ENCODE data around the gene SRBD1.

Gene SRBD1, protein sequence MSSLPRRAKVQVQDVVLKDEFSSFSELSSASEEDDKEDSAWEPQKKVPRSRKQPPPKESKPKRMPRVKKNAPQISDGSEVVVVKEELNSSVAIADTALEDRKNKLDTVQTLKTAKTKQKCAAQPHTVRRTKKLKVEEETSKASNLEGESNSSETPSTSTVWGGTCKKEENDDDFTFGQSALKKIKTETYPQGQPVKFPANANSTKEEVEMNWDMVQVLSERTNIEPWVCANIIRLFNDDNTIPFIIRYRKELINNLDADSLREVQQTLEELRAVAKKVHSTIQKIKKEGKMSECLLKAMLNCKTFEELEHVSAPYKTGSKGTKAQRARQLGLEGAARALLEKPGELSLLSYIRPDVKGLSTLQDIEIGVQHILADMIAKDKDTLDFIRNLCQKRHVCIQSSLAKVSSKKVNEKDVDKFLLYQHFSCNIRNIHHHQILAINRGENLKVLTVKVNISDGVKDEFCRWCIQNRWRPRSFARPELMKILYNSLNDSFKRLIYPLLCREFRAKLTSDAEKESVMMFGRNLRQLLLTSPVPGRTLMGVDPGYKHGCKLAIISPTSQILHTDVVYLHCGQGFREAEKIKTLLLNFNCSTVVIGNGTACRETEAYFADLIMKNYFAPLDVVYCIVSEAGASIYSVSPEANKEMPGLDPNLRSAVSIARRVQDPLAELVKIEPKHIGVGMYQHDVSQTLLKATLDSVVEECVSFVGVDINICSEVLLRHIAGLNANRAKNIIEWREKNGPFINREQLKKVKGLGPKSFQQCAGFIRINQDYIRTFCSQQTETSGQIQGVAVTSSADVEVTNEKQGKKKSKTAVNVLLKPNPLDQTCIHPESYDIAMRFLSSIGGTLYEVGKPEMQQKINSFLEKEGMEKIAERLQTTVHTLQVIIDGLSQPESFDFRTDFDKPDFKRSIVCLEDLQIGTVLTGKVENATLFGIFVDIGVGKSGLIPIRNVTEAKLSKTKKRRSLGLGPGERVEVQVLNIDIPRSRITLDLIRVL

DNA sequence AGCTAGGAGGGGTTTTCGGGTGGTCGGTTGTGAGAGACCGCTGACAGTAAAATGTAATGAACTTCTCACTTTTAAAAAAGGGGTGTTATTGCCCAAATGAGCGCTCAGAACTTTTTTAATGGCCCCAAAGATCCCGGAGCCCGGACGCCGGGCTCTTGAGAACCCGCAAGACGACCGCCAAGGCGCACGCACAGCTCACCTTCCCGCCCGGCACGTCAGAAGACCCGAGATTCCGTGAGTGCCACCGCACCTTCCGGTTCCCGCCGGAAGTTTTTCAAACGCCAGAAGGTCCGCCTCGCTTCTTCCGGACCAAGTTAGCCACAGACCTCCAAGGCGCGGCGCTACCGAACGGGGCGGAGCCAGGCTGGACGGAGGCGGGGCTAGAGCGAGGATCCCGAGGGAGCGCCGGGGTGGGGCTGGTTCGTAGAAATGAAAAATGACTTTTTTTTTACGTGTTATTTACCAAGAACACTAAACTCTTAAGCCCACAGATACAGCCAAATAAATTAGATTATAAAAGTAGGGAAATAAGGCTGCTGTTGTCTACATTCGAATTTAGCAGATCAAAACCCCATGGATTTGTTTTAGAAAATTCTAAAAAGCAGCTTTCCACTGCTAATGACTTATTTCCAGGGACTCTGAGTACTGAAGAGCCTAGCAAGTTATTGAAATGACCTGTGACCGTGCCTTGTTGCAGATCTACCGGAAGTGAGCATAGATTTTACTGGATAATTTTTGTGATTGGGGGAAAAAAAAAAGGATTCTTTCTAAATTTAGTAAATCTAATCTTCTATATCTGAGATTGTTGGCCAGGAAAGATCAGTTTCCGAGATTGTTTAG is at the start of gene SRBD1:
SRBD1 (minus strand) TSS at position 248 of the 840 bp plus-strand sequence. CDS start 5,826 bp downstream, outside the sequence.
- peak; percentile 98 for DNase-seq

DNA sequence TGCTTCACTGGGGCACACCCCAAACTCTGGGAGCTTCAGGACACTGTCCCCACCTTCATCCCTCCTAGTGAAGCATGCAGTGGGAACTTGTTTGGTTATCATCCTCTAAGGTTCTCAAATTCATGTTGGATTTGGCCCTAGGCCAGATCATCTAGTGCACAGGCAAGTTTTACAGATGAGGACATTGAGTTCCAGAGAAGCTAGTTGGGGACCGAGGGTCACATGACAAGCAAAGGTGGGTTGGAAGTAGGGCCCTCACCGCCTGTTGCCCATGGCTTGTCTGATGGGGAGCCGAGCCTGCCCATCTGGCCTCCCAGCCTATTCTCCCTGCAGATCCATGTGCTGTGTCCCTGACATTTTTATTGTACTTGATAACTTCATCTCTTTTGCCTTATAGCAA is 43.2 kb upstream of the SRBD1 start:
- DNase-seq: no peak

DNA sequence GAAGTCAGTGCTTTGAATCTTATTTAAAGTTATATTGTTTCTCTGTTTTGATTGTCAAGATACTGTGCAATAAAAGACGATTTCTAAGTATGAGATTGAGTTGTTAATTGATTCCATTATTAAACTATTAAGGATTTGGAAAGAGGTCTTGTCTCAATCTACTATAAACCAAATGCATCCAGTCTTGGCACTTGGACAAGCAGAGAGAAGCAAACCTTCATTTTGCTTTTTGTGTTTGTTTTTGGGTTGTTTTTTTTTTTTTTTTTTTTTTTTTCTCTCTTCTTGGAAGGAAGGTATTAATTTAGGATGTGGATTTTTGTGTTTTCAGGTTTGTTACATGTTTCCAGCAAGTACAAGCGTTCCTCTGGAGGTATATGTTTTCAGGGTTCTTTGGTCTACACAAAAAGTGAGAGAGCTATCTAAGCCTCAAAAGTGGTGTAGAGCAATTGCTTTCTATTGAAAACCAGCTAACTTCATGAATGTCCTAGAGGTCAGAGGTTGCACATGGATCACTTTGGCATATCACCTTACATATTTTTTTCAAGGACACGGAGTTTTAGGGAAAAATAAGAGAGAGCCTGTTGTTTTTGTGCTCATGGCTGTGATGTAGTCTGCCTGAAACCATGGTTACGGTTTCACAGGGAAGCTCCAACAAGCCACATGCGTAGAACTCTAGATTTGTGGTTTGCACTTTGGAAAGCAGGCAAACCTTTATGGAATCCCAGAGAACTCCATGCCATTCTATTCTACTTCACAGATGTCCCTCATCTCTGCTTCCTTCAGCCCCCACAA is 42.3 kb upstream of the SRBD1 start:
- no peak for DNase-seq

DNA sequence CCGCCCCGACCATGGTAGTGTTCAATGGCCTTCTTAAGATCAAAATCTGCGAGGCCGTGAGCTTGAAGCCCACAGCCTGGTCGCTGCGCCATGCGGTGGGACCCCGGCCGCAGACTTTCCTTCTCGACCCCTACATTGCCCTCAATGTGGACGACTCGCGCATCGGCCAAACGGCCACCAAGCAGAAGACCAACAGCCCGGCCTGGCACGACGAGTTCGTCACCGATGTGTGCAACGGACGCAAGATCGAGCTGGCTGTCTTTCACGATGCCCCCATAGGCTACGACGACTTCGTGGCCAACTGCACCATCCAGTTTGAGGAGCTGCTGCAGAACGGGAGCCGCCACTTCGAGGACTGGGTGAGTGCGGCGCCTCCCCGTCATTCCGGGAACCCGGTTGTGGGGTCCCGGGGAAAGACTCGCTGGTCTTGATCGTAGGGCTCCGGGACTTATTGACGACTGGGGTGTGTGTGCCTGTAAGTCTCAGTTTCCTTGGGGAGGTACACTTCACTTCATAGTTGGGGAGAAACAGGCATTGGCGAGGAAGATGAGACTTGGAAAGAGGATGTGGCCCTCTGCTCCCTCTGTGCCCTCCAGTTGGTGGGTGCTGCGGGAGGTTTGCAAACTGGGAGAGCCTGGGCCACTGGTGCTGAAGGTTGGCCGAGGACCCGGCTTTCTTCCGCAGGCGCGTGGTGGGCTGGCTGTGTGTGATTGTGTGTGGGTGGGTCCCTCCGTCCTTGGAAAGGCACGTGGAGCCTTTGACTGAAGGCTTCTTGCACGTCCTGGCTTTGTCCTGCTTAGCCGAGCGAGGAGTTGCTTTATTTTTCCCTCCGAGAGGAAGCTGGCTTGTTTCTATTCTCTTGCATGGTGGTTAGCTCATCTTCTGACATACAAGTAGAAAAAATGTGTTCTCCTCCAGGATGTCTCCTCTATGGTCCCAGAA is 41.3 kb upstream of the SRBD1 start:
- DNase-seq: no peak

DNA sequence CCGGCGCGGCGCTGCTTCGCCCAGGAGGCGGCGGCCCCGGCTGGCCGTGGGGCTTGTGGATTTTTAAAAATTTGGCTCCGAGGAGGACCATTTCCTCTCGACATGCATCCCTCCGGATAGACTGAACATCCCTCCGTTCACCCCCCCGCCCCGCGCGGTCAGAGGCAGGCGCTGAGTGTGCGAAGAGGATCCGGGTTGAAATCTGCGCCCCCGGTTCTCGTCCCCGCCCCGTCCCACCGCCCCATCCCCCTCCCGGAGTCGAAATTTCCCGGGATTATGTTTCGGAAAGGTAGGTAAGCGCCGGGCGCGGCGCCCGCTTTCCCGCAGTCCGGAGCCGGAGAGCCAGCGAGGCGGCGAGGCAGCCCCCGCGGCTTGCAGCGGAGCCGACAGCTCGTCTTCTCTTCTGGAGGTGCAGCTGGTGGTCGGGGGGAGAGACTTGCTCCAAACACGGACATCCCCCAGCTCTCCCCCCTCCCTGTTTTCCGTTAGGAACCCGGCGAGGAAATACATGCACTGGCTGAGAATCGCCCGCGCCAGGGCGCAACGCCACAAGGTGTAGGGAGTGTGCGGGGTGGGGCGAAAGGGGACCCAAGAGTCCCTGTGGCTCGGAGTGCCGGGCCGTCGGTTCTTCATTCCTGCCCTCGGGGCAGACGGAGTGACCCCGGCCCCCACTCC is 40.5 kb upstream of the SRBD1 start, which contains the start of gene PRKCE:
PRKCE (plus strand) TSS at position 261 of the 675 bp plus-strand sequence.
- peak; percentile 39 for DNase-seq

DNA sequence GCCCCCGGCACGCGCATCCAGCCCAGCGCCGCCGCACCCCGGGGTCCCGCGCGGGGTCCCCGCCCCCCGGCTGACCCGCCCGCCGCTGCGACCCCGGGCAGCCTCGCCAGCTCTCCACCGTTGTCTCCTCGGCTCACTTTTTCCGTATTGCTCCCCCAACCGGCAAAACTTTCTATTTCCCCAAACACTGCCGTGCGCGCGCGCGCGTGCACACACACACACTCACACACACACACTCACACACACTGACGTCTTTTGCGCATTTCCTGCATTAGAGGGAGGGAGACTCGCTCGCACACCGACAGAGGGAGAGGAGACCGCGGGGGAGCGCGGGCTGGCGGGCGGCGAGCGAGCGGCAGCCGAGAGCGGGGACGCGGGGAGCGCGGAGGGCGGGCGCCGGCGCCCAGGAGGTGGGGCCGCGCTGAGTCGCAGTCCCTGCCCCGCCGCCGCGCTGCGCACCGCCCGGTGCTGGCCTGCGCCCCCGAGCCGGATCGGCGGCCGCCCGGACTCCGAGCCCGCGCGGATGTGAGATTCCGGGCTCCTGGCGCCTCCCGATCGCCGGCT is 39.9 kb upstream of the SRBD1 start:
- DNase-seq: peak; percentile 71

DNA sequence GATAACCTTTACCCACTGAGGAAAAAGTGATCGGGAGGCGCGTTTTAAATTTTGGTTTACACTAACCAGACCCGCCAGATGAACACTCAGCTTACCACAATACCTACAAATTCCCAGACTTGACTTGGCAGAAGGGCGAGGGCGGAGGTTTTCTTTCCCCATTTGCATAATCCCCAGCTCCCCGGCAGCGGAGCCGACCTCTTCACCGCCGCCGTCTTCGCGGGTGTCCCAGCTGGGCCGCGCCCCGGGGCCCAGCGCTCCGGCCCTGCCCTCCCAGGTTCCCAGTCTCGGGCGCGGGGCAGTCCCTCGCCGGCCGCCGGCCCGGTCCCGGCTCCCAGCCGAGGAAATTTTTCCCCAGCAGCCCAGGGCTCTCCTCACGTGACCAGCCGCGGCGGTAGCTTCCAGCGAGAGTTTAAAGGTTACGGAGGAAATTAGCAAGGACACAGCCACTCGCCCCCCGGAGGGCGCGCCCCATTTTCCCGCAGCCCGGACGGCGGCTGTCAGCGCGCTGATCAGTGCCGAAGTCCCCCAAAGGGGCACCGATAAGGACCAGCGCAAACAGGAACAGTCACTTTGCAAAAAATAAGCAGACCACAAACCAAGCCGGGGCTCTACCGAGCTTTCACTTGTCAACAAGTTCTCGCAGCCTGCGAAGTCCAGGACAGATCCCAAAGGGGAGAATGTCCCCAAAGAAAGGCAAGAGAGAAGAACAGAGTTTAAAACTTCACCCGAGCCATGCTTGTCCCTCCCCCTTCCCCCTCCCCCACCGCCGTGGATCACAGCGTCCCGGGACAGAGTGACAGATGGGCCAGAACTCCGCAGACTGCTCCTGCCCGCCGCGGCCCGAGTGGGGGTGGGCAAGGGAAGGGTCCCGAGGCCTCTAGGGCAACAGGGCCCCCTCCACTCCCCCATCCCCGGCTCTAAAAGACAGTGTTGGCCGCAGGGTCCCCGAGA is 39.1 kb upstream of the SRBD1 start:
- peak; percentile 80 for DNase-seq

DNA sequence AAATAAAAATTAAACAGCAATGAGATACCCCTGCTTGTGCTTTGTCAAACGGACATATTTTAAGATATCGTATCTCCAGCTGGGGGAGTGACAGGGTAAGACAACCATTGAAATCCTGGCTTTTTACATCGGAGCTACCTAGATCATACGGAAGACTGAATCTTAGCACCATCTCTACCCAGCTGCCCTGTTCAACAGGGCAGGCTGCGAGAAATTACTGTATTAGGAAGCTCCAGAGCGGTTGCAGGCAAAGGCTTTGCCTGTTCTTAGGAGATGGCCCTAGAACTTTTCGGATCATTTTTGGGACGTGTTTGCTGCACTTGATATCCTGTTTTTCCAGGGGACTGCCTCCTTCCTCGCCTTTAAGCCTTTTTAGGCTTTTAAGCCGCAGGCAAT is 38.4 kb upstream of the SRBD1 start:
- DNase-seq: no peak

DNA sequence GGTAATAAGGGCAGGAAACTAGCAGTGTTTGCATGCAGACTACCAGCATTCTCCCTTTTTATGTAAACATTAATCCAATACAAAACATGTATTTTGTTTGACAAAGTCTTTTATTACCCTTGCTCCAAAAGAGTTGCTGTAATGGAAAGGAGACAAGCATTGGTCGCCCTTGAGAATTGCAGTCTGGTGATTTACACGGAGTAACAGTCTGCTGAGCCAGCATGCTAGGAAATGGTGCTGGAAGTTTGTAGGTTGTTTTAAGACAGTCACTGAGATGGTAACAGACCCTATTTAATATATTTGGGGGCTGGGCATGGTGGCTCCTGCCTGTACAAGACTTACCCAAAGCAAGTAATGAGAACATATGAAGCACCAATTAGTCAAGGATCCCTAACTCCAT is 37.6 kb upstream of the SRBD1 start:
- no peak for DNase-seq

DNA sequence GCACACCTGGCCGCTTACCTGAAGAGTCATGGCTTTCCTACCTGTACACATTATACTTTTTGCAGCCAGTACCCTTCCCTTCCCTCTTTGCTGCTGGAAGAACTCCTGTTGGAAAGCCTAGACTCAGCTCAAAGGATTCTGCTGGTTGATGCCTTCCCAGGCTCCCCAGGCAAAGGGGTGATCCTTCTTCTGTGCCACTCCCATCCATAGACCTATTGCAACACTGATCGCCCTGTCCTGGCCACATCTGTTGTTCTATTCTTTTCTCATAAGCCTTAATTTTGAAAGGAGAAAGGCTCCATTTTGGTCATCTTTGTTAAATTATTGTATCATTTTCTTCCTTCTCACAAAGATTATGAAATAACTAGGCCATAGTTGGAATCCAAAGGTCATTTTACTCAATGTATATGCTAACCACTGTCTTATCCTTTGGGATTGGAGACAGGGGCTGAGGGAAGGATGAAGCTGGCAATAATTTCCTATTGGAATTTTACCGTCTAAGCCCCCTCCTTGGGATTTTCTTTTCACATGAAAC is 37.0 kb upstream of the SRBD1 start:
- DNase-seq: no peak

DNA sequence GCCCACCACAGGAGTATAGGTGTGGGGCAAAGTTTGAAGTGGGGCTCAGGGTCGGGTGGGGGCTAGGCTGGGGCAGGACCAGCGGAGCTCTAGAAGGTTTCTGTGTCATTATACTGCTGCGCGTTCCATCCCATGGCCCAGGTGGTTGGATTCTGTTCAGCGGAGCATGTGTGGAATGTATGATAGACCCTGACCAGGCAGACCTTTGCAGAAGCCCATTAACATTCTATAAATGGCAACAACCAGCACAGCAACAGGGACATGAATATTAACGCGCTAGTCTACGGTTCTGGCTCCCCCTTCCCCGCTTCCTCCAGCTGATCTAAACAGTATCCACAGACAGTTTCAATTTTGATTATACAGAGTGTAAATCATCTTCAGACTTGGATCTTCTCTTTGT is 36.3 kb upstream of the SRBD1 start:
- DNase-seq: no peak

DNA sequence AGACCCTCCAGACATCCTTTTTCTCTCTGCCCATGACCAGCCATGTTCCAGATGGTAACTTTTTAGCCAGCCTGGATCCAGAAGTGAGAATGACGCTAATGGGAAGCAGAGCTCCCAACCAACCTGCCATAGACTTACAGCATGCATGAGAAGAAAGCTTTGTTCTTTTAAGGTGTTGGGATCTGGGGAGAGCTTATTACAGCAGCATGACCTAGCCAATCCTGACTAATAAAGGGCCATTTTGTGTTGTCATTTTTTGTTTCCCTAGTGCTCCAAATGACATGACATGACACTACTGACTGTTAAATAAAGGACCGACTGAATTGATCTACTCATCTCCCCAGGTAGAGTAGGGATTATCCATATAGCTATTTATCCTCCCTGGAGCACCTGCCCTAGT is 35.2 kb upstream of the SRBD1 start:
- no peak for DNase-seq

DNA sequence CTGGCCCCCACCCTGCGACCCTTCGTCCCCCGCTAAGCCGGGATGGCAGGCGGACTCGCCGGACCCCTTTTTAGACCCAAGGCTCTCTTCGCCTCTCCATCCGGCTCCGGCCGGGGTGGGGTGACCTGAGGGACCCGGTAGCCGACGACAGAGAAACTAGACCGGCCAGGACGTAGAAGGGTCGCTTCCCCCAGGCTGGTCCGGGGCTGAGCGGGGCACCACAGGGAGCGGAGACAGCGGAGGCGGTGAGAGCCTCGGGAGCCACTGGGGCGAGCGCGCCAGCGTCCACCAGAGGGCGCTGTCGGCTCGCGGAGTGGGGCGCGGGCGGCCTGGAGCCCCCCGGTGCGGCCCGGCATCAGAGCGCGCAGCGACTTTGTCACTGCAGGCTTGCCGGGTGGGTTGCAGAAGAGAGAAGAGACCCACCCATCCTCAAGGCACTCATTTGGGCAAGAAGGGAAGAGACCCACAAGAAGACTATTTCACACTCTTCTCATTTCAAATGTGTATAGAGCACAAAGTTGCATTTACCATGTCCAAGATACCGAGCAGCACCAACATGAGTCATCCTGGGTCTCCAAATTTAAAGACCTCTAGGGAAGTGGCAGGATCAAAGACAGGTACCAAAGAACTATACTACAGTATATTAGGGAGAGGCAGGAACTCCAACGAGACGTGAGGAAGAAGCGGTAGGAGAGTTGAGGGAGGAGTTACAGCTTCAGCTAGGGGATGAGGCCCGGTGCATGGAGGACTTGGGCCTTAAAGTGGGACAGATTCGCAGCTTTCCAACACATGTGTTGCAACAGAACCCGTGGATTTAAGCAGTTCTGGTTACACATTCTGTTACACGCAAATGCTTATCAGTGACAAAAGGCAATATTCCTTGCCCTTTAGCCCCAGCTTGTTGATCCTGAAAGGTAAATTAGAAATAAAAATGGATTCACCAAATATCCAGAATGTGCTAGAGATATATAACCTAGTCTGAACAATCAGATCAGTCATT is 32.8 kb upstream of the SRBD1 start:
- peak; percentile 75 for DNase-seq

DNA sequence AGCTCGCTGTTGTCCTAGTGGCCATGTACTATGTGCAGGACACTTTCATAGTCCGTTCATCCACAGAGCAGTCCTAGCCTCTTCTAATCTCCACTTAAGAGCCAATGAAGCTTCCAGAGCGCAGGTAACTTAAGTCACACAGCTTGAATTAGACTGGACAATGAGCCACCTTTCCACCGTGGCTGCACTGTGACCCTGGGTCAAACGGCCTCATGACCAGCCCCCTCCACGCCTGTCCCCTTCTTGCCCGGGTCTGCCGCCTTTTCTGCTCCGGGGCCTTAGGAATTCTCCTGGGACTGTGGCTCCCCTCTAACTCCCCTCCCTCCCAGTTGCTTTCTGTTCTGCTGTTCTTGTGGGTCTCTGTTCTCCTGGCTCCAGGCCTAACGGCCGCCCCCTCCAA is 32.0 kb upstream of the SRBD1 start:
- no peak for DNase-seq

DNA sequence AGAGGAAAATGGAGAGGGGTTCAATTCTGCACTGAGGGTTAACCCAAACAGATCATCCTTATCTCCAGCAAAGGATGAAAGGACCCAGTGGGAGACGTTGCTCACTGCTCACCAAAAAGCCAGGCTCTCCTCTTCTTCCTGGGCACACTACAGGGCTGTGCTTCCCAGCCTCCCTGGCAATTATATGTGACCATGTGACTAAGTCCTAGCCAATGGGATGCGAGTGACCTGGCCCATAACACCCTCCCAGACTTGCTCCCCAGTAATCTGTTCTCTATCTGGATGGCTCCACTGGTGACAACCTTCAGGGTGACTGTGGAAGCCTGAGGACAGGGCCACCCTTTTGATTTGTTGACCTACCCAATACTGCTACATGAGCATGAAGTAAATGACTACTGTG is 29.5 kb upstream of the SRBD1 start:
- DNase-seq: no peak

DNA sequence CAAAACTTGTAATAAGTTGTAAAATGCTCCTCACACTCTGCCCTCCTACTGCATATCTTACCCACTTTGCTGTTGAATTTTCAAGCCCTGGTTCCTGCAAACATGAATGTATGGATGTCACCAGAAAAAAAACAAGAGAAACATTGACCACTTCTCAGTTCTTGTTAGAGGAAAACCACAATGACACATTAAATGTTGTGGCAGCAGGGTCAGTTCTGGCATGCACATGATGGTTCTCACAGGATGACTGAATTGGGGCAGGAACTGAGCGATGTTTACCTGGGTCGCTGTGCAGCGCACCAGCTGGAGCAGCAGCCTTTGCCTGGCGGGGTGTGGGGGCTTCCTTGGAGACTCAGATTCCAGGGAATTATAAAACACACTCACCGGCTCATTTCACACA is 26.4 kb upstream of the SRBD1 start:
- DNase-seq: no peak

DNA sequence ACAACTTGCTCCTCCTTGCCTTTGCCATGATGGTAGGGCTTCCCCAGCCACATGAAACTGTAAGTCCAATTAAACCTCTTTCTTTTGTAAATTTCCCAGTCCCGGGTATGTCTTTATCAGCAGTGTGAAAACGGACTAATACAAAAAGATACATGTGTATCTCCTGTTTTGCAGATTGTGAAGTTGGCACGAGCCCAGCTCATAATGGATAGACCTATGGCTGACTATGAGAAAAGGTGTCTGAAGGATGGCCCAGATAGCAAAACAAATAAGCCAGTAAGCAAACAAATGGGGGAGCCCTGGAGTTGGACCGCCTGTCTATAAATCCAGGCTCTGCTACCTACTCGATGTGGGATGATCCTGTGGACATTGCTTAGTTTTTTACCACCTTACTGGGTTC is 24.9 kb upstream of the SRBD1 start:
- no peak for DNase-seq
